T47D (cell line): ENCODE measurements around the gene PLEKHN1.
A peak's percentile ranks its signal among the peaks of the same experiment; 100 is the strongest.
"Not testable (repeated sequence)": the region's sequence is repeated elsewhere in the genome, so short reads cannot be mapped to it uniquely, and the experiment has no call there.

Experiments used
- DNase-seq, 2 experiments: peaks; one replicate each; pipeline versions ENCODE4 v3.0.0 to v3.0.0-alpha.2; 2011 to 2012; ENCODE audit warnings: low read depth in 1 of 2, low spot score in 1 of 2
- JUND ChIP-seq: IDR thresholded peaks from 2 replicates; pipeline ENCODE4 v1.6.1; 2012; ENCODE audit warnings: low read depth
- in situ Hi-C: cut with HindIII; loops from 2 replicates; pipeline ENCODE4 v1.10.0; 2016; ENCODE audit warnings: low sequenced_read_pairs, low pct_unique_long_range_greater_than_20kb

Gene PLEKHN1

GRCh38 chr1:1001057-1001783, 34.9 kb downstream of the PLEKHN1 start:
- no peak for DNase-seq
- TF ChIP-seq JUND = no peak
- in situ Hi-C loops = no loop called here

GRCh38 chr1:1003618-1004419, 37.5 kb downstream of the PLEKHN1 start:
- in situ Hi-C loops = no loop called here
- no peak for DNase-seq
- no peak for TF ChIP-seq JUND

- DNase-seq = no peak
- in situ Hi-C loops = no loop called here
- TF ChIP-seq JUND = no peak
These were observed 38.1 kb downstream of the PLEKHN1 start for GRCh38 chr1:1004420-1004779.

- no peak for DNase-seq
- in situ Hi-C loops = no loop called here
- no peak for TF ChIP-seq JUND
These were observed 38.8 kb downstream of the PLEKHN1 start for GRCh38 chr1:1004780-1005697.

- no peak for DNase-seq
- in situ Hi-C loops = no loop called here
- TF ChIP-seq JUND = no peak
These were observed 39.6 kb downstream of the PLEKHN1 start for GRCh38 chr1:1005774-1006304.

- in situ Hi-C loops = no loop called here
- TF ChIP-seq JUND = no peak
- no peak for DNase-seq
These were observed 40.2 kb downstream of the PLEKHN1 start for GRCh38 chr1:1006305-1007159.

- in situ Hi-C loops, DNase-seq: not testable (repeated sequence)
These were observed 43.8 kb downstream of the PLEKHN1 start for GRCh38 chr1:1010131-1010530.

DNA sequence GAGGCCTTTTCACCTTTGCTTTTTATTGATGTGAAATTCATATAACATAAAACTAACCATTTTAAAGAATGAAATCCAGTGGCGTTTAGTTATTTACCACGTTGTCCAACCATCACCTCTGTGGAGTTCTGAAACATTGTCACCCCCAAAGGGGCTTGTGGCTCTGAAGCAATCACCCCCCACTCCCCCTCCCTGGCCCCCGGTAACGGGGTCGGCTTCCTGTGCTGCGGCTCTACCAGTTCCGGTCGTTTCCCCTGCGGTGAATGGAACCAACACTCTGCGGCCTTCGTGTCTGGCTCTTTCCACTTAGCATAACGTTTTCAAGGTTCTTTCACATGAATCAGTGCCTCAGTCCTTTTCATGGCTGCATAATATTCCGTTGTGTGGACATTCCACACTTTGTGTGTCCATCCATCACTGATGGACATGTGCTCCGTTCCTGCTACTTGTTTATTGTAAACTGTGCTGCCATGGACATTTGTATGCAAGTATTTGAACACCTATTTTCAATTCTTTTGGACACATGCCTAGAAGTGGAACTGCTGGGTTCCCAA, 45.2 kb downstream of the PLEKHN1 start:
- in situ Hi-C loops = no loop called here
- no peak for TF ChIP-seq JUND

GRCh38 chr1:1012736-1013104, 46.4 kb downstream of the PLEKHN1 start:
- DNase-seq, in situ Hi-C loops: not testable (repeated sequence)

More for the DNA sequence above, 45.2 kb downstream of the PLEKHN1 start:
- no peak for DNase-seq

DNA sequence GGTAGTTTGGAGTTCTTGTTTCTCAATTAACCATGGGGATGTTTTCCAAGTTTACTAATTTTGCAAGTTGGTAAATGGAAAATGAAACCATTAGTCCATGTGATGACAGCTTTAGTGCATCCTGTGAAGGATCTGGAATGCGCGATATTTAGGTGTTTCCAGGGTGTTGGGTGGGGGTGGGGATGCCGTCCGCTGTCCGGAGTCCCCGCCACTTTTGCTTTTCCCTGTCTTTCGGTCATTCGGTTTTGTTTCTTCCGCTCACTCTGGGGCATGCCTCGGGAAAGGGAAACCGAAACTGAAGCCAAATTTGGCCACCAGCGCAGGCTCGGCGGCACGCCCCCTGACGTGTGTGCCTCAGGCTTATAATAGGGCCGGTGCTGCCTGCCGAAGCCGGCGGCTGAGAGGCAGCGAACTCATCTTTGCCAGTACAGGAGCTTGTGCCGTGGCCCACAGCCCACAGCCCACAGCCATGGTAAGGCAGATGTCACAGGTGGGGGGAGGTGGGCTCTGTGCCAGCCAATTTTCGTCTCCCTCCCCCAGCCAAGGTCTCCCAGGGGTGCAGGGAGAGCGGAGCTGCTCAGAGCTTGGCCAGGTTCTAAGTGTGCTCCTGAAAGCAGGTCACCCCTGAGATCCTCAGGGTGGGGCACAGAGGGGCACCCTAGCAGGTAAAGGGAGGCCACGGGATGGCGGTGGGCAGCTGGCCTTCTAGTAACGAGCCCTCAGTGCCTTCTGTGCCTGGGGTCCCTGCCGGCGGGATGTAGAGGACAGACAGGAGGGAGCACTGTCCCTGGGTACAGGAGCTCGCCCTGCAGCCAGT, 47.0 kb downstream of the PLEKHN1 start, which contains the start of gene ISG15:
Gene ISG15, plus strand, starts transcription at position 393 of the 817 bp plus-strand sequence. Its CDS starts 77 bp downstream, at position 470.
- TF ChIP-seq JUND = no peak
- in situ Hi-C loops = no loop called here

More for the DNA sequence above, 47.0 kb downstream of the PLEKHN1 start, which contains the start of gene ISG15:
- DNase-seq = peak in 1 of 2 experiments; percentile 75
